ENCODE data around the gene MIP.
"Not testable (repeated sequence)": the region's sequence is repeated elsewhere in the genome, so short reads cannot be mapped to it uniquely, and the experiment has no call there.

Gene MIP

DNA sequence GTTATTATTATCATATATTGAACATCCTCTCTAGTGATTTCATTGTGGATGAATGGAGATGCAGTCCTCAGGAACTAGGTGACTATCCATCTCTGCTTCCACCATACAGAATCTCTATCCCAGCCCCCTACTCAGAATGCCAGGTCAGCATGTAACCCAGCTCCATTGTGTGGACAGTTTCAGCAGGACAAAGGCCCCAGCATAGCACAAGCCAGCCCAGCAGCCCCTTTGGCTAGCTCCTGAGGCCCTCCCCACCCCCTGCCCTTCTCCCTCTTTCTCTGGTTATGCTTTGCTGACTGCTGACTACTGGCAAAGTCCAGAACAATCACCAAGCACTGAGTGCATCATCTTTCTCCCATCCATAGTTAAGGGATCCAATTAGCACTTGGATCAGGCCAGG, 8.1 kb upstream of the MIP start:
- DNase-seq: no peak

DNA sequence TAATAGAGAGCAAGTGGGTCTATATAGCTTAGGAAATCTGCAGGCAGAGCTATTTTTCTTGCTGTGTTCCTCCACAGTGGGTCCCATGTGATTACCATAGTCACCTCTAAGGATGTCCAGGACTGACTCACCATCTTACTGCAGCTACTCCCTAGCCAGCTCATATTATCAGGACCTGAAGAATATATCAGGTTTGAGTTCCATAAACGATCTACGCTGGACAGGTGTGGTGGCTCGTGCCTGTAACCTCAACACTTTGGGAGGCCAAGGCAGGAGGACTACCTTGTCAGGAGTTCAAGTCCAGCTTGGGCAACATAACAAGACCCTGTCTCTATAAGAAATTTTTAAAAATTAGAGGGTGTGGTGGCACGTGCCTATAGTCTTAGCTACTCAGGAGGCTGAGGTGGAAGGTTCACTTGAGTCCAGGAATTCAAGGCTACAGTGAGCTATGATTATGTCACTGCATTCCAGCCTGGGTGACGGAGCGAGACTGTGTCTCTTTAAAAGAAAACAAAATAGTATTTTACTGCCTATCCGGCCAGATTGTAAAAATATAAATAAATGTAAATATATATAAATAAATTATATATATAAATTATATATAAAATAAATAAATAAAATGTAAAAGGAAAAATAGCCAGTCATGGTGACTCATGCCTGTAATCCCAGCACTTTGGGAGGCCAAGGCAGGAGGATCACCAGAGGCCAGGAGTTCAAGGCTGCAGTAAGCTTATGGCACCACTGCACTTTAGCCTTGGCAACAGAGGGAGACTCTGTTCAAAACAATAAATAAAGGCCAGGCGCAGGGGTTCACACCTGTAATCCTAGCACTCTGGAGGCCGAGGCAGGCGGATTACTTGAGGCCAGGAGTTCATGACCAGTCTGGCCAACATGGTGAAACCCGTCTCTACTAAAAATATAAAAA, 7.0 kb upstream of the MIP start:
- DNase-seq: no peak

DNA sequence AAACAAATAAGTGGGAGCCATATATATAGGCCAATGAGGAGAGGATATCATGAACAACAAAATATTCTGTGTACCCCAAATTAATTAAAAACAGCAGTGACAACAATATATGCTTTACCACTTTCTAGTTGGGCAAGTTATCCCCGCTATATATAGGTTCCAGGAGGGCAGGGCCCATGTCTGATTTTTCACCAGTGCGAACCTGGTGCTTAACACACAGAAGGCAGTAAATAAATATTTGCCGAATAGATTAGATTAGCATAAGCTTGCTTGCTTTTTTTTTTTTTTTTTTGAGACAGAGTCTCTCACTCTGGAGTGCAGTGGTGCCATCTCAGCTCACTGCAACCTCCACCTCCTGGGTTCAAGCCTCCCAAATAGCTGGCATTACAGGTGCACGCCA, 3.4 kb upstream of the MIP start:
- no peak for DNase-seq

DNA sequence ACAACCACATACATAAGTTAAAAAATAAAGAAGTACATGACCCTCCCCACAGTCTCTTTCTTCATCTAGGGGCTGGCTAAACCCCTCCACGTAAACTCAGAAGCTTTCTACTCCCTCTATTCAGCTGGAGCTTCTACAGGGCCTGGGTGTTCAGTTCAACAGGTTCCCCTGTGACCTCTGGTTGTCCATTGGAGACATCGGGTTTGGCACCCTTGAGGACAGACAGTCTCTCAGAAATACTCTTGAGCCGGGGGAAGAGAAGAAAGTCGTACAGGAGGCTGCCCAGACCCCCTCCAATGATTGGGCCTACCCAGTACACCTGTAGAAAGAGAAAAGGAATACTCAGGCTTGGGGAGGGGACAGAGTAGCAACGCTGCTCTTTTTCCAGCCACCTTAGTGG, 3.3 kb downstream of the MIP start:
- DNase-seq: no peak

DNA sequence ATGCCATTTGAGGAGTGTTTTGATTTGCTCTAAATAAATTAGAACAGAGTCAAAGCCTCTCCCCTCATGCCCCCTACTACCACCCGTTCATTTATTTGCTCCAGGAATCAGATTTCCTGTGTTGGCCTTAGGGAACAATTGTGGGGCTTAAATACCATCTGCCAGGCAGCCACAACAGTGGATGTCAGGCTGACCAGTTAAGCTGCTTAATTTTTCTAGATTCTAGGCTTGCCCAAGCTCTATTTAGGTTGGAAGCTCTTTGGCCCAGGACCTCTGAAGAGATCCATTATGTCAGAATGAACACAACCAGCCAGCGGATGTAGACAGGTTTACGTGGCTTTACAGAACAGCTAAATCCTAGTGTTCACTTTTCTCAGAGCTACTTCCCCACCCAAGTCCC, 4.2 kb downstream of the MIP start:
- no peak for DNase-seq

DNA sequence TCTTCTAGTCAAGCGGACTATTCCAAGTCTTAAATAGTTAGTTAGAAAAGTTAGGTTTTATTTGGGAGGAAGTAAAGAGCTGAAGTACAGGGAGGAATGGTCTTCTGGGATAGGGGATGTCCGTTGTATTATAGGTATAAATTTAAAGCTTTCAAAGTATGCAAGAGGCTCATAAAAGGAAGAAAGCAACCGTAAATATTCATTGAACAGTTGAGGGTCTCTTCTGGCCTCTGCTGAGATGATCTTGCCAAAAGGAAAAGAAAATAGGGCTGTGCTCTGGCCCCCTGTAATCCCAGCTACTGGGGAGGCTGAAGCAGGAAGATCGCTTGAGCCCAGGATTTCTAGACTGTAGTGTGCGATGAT, 4.9 kb downstream of the MIP start:
- DNase-seq: no peak

DNA sequence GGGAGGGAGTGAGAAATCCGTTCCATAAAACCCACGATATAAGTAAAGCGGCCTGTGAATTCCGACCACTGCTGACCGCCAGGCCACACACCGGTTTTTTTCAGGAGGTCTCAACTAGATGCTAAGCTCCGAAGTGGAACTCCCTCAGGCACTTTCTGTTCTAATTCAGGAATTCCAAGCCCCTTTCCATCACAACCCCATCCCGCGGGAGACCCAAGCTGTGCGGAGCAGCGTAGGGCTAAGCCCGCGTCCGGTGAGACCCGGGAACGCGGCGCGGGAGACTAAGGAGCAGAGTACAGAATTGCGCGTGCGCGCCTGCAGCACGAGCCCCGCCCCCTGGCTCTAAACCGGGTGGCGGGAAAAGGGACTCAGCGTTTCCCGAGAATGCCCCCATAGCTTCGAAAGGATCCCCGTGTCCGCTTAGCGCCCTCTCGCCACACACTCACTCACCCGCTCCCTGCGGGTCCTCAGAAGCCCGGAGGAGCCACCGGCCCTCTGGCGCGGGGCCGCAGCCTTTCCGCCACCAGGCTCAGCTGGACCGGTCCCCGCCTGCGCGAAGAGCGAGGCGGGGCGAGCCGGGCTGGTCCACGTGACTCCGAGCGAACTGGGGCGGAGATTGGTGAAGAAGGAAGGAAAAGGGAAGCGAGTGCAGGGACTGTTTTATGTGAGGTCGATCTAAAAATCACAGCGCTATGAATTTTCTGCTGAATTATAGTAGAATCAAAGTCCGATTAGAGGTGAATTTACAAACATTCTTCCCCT, 5.4 kb downstream of the MIP start, which contains the start of gene TIMELESS:
TIMELESS (minus strand) TSS at position 567 of the 762 bp plus-strand sequence. CDS start 15,256 bp downstream, outside the sequence.
- DNase-seq: peak; percentile 89 to 94

DNA sequence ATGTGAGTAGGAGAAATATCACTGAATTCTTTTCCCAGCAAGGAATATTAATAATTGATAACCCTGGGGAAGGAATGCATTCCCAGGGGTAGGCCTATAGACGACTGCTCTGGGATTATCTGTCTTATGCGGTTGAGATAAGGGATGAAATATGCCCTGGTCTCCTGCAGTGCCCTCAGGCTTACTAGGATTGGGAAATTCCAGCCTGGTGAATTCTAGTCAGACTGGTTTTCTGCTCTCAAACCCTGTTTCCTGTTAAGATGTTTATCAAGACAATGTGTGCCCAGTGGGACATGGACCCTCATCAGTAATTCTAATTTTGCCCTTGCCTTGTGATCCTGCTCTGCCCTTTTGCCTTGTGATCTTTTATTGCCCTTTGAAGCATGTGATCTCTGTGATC, 11.2 kb downstream of the MIP start:
- not testable (repeated sequence) for DNase-seq

DNA sequence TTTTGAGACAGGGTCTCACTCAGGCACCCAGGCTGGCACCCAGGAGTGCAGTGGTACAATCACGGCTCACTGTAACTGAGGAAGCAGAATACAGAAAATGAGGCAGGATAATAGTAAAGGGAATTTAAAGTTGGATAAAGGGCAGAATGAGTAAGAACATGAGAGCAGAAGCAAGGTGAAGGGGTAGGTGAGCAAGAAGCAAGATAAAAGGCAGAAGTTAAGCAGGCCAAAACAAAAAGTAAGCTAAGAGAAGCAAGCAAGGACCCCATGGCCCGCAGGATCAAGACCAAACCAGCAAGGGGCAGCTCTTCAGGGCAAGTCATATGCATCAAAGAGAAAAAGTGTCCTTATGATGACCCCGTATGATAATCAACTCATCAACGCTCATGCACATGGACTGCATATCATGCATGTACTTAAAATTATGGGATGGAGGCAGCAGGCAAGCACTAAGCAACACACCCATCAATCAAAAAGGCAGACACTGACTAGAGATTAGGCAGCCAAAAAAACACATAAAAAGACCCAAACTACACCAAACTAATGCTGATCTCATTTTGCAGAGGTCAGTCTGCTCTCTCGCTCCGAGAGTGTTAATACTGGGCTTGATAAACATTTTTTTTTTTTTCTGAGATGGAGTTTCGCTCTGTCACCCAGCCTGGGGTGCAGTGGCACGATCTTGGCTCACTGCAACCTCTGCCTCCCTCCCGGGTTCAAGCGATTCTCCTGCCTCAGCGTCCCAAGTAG, 16.9 kb downstream of the MIP start:
- no peak for DNase-seq

DNA sequence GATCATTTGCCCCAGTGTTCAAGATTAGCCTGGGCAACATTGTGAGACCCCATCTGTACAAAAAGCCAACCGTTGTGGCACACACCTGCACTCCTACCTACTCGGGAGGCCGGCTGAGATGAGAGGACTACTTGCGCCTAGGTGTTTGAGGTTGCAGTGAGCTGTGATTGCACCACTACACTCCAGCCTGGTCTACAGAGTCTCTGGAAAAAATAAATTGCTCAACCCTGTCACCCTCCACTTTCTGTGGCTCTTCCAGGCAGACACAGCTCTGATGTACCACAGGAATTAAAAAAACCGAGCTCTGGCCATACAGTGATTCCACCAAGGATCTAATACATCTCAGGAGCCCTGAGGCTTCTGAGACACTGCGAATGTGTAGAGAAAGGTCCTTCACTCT, 19.6 kb downstream of the MIP start:
- DNase-seq: no peak

DNA sequence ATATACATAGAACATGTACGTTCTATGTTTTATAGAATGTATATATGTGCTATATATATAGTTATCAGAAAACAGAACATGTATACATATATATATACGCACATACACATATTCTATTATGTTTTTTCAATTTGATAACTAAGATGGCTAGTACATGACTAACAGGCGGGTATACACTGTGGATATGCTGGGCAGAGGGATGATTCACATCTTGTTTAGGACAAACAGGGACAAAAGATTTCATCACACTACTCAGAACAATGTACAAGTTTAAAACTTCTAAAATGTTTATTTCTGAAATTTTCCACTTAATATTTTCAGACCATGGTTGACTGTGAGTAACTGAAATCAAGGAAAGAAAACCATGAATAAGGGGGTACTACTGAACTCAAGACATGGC, 22.6 kb downstream of the MIP start:
- no peak for DNase-seq

DNA sequence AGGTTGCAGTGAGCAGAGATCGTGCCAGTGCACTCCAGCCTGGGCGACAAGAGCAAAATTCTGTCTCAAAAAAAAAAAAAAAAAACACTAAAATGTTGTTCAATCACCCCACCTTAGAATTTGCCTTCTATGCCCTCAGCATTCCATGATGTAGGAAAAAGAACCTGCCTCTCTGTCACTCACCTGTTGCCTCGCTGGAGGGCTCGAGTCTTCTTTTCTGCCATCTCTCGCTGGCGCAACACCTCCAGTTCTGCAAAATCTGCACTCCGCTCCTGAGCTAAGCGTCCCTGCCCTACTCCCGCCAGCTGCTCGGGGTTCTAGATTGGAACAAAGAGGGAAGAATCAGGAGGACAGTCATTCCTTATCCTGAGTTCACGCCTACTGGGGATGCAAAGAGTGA, 23.2 kb downstream of the MIP start:
- no peak for DNase-seq

DNA sequence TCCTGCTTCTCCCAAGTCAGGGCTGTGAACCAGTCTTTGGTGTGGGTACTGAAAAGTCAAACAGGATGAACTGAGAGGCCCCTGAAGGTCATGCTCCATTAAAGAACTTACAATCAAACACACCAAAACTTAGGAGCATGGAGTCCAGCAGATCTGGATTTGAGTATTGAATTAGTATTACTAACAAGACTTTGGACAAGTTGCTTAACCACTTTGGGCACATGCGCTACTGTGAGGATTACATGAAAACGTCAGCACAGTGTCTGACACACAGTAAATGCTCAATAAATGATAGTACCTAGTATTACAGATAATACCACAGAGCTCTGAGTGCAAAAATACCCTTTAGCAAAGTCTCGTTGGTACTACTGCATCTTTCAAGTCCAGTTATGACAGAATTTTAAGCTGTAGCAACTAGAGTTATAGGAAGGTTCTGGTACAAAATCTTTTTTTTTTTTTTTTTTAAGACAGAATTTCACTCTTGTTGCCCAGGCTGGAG, 28.5 kb downstream of the MIP start:
- no peak for DNase-seq

DNA sequence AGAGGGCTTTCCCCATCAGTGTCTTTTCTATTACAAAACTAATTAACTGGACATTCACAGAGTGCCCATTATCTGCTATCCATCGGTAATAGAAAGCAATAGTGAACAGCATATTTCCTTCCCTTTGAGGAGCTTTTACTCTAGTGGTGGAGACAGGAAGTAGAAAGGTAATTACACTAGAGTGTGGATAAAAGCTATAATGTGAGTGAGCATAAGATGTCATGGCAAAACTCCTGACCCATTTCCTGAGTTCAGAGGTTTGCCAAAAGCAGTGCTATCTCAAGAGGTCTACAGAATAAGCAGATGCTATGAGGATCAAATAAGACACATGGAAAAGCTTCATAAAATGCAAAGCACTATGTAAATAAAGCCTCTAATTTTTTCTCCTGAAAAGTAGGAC, 29.3 kb downstream of the MIP start:
- DNase-seq: no peak

DNA sequence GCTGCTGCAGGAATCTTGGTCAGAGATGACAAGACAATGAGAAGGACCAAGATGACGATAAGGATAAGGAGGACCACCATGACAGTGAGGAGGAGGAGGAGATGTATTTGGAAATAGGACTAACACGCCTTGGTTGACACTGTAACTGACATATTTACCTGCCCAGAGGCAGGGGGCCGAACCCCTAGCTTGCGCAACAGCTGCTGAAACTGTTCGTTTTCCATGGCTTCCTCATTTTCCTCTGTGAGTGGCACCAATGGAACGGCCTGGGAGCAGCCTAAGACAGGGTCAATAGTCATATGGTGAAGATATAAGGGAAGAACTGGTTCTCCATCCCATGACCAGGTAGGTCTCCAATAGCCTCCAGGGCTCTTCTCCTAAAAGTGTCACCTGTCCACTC, 34.0 kb downstream of the MIP start:
- no peak for DNase-seq

DNA sequence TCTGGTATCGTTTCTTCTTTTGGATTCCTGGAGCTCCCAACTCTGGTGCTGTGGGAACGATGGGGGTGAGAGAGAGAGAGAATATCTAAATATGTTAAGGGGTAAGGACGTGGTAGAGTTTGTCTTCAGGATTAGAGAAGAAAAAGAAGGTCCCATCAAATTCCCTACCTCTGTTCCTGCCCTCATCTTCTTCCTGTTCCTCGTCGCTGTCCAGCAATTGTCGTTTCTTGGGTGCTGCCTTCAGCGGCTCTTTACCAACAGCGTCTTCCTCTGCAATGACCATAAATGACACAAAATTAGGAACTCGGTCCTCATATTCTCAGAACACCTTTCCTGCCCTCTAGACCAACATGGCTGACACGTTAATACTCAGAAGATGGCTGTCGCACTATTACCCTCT, 36.7 kb downstream of the MIP start:
- no peak for DNase-seq

DNA sequence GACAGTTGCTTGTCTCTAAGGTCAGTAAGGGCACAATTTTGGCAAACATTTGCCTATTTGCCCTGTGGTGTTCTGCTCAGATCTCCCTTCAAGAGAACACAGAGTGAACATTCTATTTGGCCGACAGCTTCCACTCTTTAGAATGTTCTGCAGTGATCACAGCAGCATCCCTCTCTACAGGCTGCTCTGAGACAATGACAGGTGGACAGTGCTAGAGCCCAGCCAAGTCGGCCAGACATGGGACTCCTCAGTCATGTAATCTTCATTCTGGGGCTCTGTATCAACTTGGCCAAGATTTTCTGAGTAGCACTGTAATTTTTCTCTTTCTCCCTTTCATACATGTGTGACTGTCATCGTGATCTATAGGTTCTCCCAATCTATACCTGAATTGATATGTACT, 40.1 kb downstream of the MIP start:
- DNase-seq: no peak

DNA sequence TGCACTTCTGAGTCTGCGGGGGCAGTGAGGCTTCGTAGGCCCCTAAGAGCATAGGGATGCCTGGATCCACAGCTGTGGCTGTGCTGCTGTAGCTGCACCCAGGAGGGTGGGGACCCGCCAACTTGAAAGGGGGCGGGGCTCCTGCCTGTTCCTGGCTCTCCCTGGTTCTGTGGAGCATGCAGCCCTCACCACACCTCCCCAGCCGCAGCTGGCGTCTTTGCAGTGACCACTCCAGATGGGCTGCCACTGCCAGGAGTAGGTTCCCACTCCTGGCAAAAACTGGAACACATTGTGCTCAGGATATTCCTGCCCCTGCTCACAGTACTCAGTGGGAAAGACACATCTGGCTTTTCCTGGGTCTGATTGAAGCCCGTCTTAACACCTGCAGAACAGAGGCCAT, 41.1 kb downstream of the MIP start:
- no peak for DNase-seq

DNA sequence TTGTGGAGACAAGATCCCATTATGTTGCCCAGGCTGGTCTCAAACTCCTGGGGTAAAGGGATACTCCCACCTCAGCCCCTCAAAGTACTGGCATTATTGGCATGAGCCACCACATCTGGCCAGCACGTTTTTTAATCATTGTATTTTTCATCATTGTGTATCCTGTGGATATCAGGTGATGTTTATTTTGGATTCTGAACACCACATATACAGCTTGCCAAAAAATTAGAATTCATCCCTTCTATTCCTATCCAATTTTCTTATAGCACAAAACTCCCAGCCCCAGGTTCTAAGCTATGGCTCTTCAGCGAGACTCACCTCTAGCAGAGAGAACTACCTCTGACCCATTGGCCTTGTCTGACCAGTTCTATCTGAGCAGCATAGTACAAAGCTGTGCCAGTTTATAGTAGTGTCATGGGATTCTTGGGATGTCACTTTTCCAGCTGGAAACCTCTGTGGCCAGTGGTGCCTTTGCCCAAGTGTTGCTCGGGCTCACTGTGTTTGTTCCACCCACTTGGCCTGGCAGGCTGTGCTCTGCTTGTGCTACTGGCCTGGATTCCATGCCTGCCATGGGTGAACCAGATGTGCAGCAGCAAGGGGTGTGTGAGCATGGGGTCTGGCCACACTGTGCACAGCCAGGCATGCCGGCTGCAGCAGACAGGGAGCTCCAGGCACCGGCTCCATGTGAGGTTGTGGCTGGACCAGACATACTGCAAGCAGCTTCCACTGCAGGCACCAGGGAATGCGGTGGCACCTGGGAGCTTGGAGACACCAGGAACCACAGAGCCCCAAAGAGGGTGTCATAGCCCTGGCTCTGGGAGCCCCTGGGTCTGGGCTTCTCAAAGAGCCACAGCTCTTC, 42.4 kb downstream of the MIP start:
- no peak for DNase-seq

DNA sequence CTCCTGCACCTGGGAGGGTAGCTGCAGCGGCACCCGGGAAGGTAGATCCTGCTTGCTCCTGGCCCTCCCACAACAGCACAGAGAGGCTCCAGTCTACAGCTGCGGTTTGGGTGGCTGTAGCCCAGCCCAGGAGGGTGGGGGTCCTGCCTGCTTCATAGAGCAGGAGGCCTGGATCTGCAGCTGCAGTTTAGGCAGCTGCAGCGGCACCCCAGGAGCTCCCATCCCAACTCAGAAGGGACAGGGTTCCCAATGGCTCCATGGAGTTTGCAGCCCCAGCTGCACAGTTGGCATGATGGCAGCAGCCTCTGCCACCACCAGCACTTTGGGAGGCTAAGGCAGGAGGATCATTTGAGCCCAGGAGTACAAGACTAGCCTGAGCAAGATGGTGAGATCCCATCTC, 43.7 kb downstream of the MIP start:
- no peak for DNase-seq

DNA sequence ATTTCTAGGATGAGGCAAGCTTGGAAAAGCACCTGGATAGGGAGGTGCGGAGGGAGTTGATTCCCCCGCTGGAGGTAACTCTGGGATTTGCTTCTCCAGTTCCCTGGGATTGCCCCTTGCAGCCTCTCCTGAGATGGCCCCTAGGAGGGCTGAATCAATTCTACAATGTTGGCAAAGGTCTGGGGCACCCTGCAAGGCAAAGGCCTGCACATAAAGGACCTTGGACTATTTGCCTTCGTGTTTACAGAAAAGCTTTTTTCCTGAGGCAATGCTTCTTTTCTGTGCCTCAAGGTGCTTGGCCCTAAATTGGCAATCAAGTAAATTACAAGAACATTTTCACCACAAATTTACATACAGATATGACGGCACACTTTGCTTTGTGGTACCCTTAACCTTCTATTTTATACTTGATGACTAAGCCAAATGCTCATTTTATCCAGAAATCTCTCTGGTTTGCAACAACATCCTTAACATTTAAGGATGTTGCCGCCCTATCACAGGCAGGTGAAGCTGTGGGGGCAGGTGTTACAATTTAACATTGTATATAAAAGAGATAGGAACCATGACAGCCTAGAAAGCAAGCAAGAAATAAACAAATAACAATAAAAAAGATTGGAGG, 45.5 kb downstream of the MIP start:
- DNase-seq: no peak

DNA sequence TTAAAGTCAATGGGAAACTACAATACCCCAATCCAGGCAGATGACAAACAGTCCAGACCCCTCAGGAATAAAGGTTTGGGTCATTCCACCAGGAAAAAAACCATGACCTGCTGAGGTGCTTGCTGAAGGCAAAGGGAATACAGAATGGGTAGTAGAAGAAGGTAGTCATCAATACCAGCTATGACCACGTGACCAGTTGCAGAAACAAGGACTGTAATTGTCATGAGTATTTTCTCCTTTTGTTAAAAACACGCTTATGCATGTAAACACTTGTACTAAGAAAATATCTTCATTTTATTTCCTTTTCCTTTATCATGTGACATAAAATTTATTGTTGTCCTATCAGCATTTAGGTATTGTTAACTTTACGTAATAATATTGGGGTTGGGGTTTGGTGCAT, 50.2 kb downstream of the MIP start:
- DNase-seq: not testable (repeated sequence)
